IgD-negative memory B cell (primary cell): Measurements from ENCODE around the gene NOXO1. TPM values are rescaled to one million over a fixed set of nuclear protein-coding genes. Genes with fewer than 3 reads are reported as not detected.
"Not testable (repeated sequence)": the region's sequence is repeated elsewhere in the genome, so short reads cannot be mapped to it uniquely, and the experiment has no call there.

Experiments
- H3K27ac Mint-ChIP-seq, 3 donors: one replicate each; pipeline ENCODE4 v1.8.0; 2020 to 2022; ENCODE audit warnings: mild to moderate bottlenecking in 3 of 3, mixed read lengths in 3 of 3, moderate library complexity in 1 of 3
- H3K27me3 Mint-ChIP-seq: one replicate; pipeline ENCODE4 v1.8.0; 2021; ENCODE audit warnings: mixed read lengths
- H3K36me3 Mint-ChIP-seq: one replicate; pipeline ENCODE4 v1.8.0; 2020; ENCODE audit warnings: mild to moderate bottlenecking, mixed read lengths
- H3K4me1 Mint-ChIP-seq, 3 donors: one replicate each; pipeline ENCODE4 v1.8.0; 2020 to 2022; ENCODE audit warnings: mixed read lengths in 3 of 3, mild to moderate bottlenecking in 1 of 3
- H3K4me3 Mint-ChIP-seq, 4 donors: one replicate each; pipeline ENCODE4 v1.8.0; 2020 to 2022; ENCODE audit warnings: mild to moderate bottlenecking in 4 of 4, mixed read lengths in 4 of 4, moderate library complexity in 3 of 4
- H3K9me3 Mint-ChIP-seq, 3 donors: one replicate each; pipeline ENCODE4 v1.8.0; 2020 to 2021; ENCODE audit warnings: mixed read lengths in 3 of 3, mild to moderate bottlenecking in 1 of 3
- polyA plus RNA-seq: library from polyadenylated mRNA; unstranded; fragments of 300-500 nt; fragmentation: Illumina TruSeq; gene quantifications from one replicate; pipeline ENCODE4 v1.2.3, GENCODE V29; 2021

NOXO1 gene
- polyA plus RNA-seq, 1 donor from 2014 or later: not detected

- Mint-ChIP-seq H3K9me3 (no peaks in the 10 kb centered on the region), H3K27ac (peak overlapping the region; percentile 80 to 100 (median 85)), H3K4me1 (peaks cover 17 to 25% (median 20%) of the 10 kb centered on the region in 3 donors), H3K36me3 (peaks cover 2% of the 10 kb centered on the region), H3K27me3 (peaks cover 4% of the 10 kb centered on the region), H3K4me3 (peak overlapping the region; percentile 38 to 100 (median 94))
These were observed 22.5 kb downstream of the NOXO1 start for GRCh38 chr16:1958715-1959268.

GRCh38 chr16:1958143-1958491, 23.2 kb downstream of the NOXO1 start:
- H3K4me3 Mint-ChIP-seq, H3K9me3 Mint-ChIP-seq, H3K36me3 Mint-ChIP-seq, H3K27me3 Mint-ChIP-seq: not testable (repeated sequence)
- H3K4me1 Mint-ChIP-seq: peaks cover 13 to 18% (median 15%) of the 10 kb centered on the region in 3 donors
- peak overlapping the region in 1 of 3 donors; percentile 65 for H3K27ac Mint-ChIP-seq

GRCh38 chr16:1957434-1958142, 23.7 kb downstream of the NOXO1 start:
- H3K27ac Mint-ChIP-seq: peak overlapping the region in 1 of 3 donors; percentile 65
- H3K4me1 Mint-ChIP-seq: peaks cover 13 to 15% (median 14%) of the 10 kb centered on the region in 3 donors
- H3K27me3 Mint-ChIP-seq, H3K9me3 Mint-ChIP-seq, H3K36me3 Mint-ChIP-seq, H3K4me3 Mint-ChIP-seq: not testable (repeated sequence)

GRCh38 chr16:1953734-1954133, 27.5 kb downstream of the NOXO1 start:
- no peaks in the 10 kb centered on the region for H3K9me3 Mint-ChIP-seq
- no peaks in the 10 kb centered on the region for H3K36me3 Mint-ChIP-seq
- no peak overlapping the region for H3K4me3 Mint-ChIP-seq
- H3K27me3 Mint-ChIP-seq: peaks cover 2% of the 10 kb centered on the region
- H3K4me1 Mint-ChIP-seq: no peaks in the 10 kb centered on the region
- no peak overlapping the region for H3K27ac Mint-ChIP-seq

GRCh38 chr16:1950559-1950958, 30.7 kb downstream of the NOXO1 start:
- H3K27me3 Mint-ChIP-seq: peaks cover 2% of the 10 kb centered on the region
- no peak overlapping the region for H3K27ac Mint-ChIP-seq
- no peak overlapping the region for H3K4me3 Mint-ChIP-seq
- H3K9me3 Mint-ChIP-seq: no peaks in the 10 kb centered on the region
- H3K36me3 Mint-ChIP-seq: no peaks in the 10 kb centered on the region
- H3K4me1 Mint-ChIP-seq: no peaks in the 10 kb centered on the region

GRCh38 chr16:1950047-1950446, 31.2 kb downstream of the NOXO1 start:
- H3K27me3 Mint-ChIP-seq: peaks cover 2% of the 10 kb centered on the region
- no peaks in the 10 kb centered on the region for H3K9me3 Mint-ChIP-seq
- H3K4me3 Mint-ChIP-seq: no peak overlapping the region
- no peak overlapping the region for H3K27ac Mint-ChIP-seq
- H3K4me1 Mint-ChIP-seq: no peaks in the 10 kb centered on the region
- H3K36me3 Mint-ChIP-seq: no peaks in the 10 kb centered on the region

GRCh38 chr16:1949507-1949906, 31.8 kb downstream of the NOXO1 start:
- Mint-ChIP-seq H3K27ac (no peak overlapping the region), H3K36me3 (no peaks in the 10 kb centered on the region), H3K4me3 (no peak overlapping the region), H3K27me3 (peaks cover 2% of the 10 kb centered on the region), H3K4me1 (no peaks in the 10 kb centered on the region), H3K9me3 (no peaks in the 10 kb centered on the region)

GRCh38 chr16:1947369-1947670, 33.9 kb downstream of the NOXO1 start:
- no peak overlapping the region for H3K27ac Mint-ChIP-seq
- no peak overlapping the region for H3K4me3 Mint-ChIP-seq
- H3K36me3 Mint-ChIP-seq: no peaks in the 10 kb centered on the region
- no peaks in the 10 kb centered on the region for H3K9me3 Mint-ChIP-seq
- H3K27me3 Mint-ChIP-seq: peaks cover 2% of the 10 kb centered on the region
- H3K4me1 Mint-ChIP-seq: peaks cover 0 to 7% (median 1%) of the 10 kb centered on the region in 3 donors

- Mint-ChIP-seq H3K4me1 (peaks cover 0 to 7% (median 5%) of the 10 kb centered on the region in 3 donors), H3K4me3 (no peak overlapping the region), H3K27ac (no peak overlapping the region)
These were observed 34.5 kb downstream of the NOXO1 start for GRCh38 chr16:1946495-1947368.

GRCh38 chr16:1945559-1946391, 35.5 kb downstream of the NOXO1 start:
- H3K27me3 Mint-ChIP-seq: peaks cover 2% of the 10 kb centered on the region
- H3K9me3 Mint-ChIP-seq: no peaks in the 10 kb centered on the region
- H3K4me1 Mint-ChIP-seq: peaks cover 2 to 7% (median 5%) of the 10 kb centered on the region in 3 donors
- peak overlapping the region in 1 of 4 donors; percentile 26 for H3K4me3 Mint-ChIP-seq
- H3K27ac Mint-ChIP-seq: no peak overlapping the region
- H3K36me3 Mint-ChIP-seq: no peaks in the 10 kb centered on the region

More at GRCh38 chr16:1946495-1947368, 34.5 kb downstream of the NOXO1 start:
- peaks cover 2% of the 10 kb centered on the region for H3K27me3 Mint-ChIP-seq
- no peaks in the 10 kb centered on the region for H3K9me3 Mint-ChIP-seq
- no peaks in the 10 kb centered on the region for H3K36me3 Mint-ChIP-seq

- no peaks in the 10 kb centered on the region for H3K9me3 Mint-ChIP-seq
- peak overlapping the region; percentile 59 to 83 (median 72) for H3K4me3 Mint-ChIP-seq
- peaks cover 2 to 7% (median 5%) of the 10 kb centered on the region in 3 donors for H3K4me1 Mint-ChIP-seq
- H3K27ac Mint-ChIP-seq: peak overlapping the region in 1 of 3 donors; percentile 58
- H3K36me3 Mint-ChIP-seq: no peaks in the 10 kb centered on the region
- H3K27me3 Mint-ChIP-seq: no peaks in the 10 kb centered on the region
These were observed 36.6 kb downstream of the NOXO1 start for GRCh38 chr16:1944612-1945199.

GRCh38 chr16:1942810-1943726, 38.2 kb downstream of the NOXO1 start, which contains the start of gene MSRB1:
Gene MSRB1 (minus strand): TSS chr16:1943199. CDS start chr16:1943156, 43 bp downstream.
- no peaks in the 10 kb centered on the region for H3K9me3 Mint-ChIP-seq
- peaks cover 2 to 7% (median 5%) of the 10 kb centered on the region in 3 donors for H3K4me1 Mint-ChIP-seq
- H3K27me3 Mint-ChIP-seq: no peaks in the 10 kb centered on the region
- peak within 1 kb of the TSS in 2 of 3 donors; percentile 71 to 74 for H3K27ac Mint-ChIP-seq
- H3K36me3 Mint-ChIP-seq: no peaks in the 10 kb centered on the region
- H3K4me3 Mint-ChIP-seq: peak within 1 kb of the TSS; percentile 88 to 94 (median 93)

GRCh38 chr16:1942047-1942809, 39.0 kb downstream of the NOXO1 start:
- Mint-ChIP-seq H3K27me3 (no peaks in the 10 kb centered on the region), H3K27ac (peak overlapping the region in 1 of 3 donors; percentile 67), H3K9me3 (peaks cover 0 to under 1% (median 0%) of the 10 kb centered on the region in 3 donors), H3K36me3 (no peaks in the 10 kb centered on the region), H3K4me1 (peaks cover 2 to 7% (median 5%) of the 10 kb centered on the region in 3 donors), H3K4me3 (peak overlapping the region; percentile 88 to 94 (median 93))
